HepG2 (cell line): Measurements from ENCODE around the gene TEAD3. TPM values are rescaled to one million over a fixed set of nuclear protein-coding genes. Genes with fewer than 3 reads are reported as not detected.

Experiments used
- E2F5 ChIP-seq: sonication (generic); formaldehyde crosslinking; conservative IDR thresholded peaks from 2 replicates; pipeline ENCODE4 v1.4.0; 2020; ENCODE audit warnings: missing genetic modification reagents
- HINFP ChIP-seq: sonication (generic); formaldehyde crosslinking; IDR thresholded peaks from 2 replicates; pipeline ENCODE4 v1.4.0; 2020; ENCODE audit warnings: low read depth, mild to moderate bottlenecking, missing genetic modification reagents
- IRF9 ChIP-seq: sonication (generic); formaldehyde crosslinking; IDR thresholded peaks from 2 replicates; pipeline ENCODE4 v1.8.0; 2022; ENCODE audit warnings: missing genetic modification reagents, mild to moderate bottlenecking, borderline replicate concordance
- JUNB ChIP-seq: sonication (generic); formaldehyde crosslinking; IDR thresholded peaks from 2 replicates; pipeline ENCODE4 v1.8.0; 2022; ENCODE audit warnings: missing genetic modification reagents, mild to moderate bottlenecking, borderline replicate concordance
- MAFK ChIP-seq, 2 experiments: IDR thresholded peaks in 1 of 2; conservative IDR thresholded peaks in 1 of 2; 2 replicates each; pipeline ENCODE4 v1.6.1; 2011; ENCODE audit warnings: improper control_type of control experiment in 2 of 2, low read length in 2 of 2
- PAF1 ChIP-seq: IDR thresholded peaks from 2 replicates; pipeline ENCODE4 v1.6.1; 2016; ENCODE audit warnings: missing genetic modification reagents, missing compliant biosample characterization
- PRDM4 ChIP-seq: sonication (generic); formaldehyde crosslinking; IDR thresholded peaks from 2 replicates; pipeline ENCODE4 v1.9.0; 2021; ENCODE audit warnings: missing genetic modification reagents, borderline replicate concordance
- REST ChIP-seq, 2 experiments: IDR thresholded peaks; 2 replicates each; pipeline ENCODE4 v1.6.1; 2011 to 2012; ENCODE audit warnings: low read length in 2 of 2, borderline replicate concordance in 1 of 2, low read depth in 1 of 2, mild to moderate bottlenecking in 1 of 2, moderate library complexity in 1 of 2
- WIZ ChIP-seq: sonication (generic); formaldehyde crosslinking; IDR thresholded peaks from 2 replicates; pipeline ENCODE4 v1.5.1; 2020; ENCODE audit warnings: mild to moderate bottlenecking, missing genetic modification reagents
- XBP1 ChIP-seq: sonication (generic); formaldehyde crosslinking; IDR thresholded peaks from 2 replicates; pipeline ENCODE4 v1.5.0; 2020; ENCODE audit warnings: missing genetic modification reagents
- ZC3H13 ChIP-seq: sonication (generic); formaldehyde crosslinking; IDR thresholded peaks from 2 replicates; pipeline ENCODE4 v1.8.1; 2023; ENCODE audit warnings: mild to moderate bottlenecking, missing genetic modification reagents, moderate library complexity
- ZFY ChIP-seq: sonication (generic); formaldehyde crosslinking; IDR thresholded peaks from 2 replicates; pipeline ENCODE4 v1.4.0; 2020; ENCODE audit warnings: missing genetic modification reagents
- ZNF143 ChIP-seq: sonication (generic); formaldehyde crosslinking; IDR thresholded peaks from 2 replicates; pipeline ENCODE4 v1.4.0; 2020; ENCODE audit warnings: missing genetic modification reagents
- ZNF296 ChIP-seq: sonication (generic); formaldehyde crosslinking; conservative IDR thresholded peaks from 2 replicates; pipeline ENCODE4 v1.5.0; 2020; ENCODE audit warnings: mild to moderate bottlenecking, missing genetic modification reagents
- ZNF383 ChIP-seq: sonication (generic); formaldehyde crosslinking; IDR thresholded peaks from 2 replicates; pipeline ENCODE4 v1.4.0; 2020; ENCODE audit warnings: missing genetic modification reagents, mild to moderate bottlenecking, borderline replicate concordance
- ZNF510 ChIP-seq: sonication (generic); formaldehyde crosslinking; IDR thresholded peaks from 2 replicates; pipeline ENCODE4 v1.4.0; 2020; ENCODE audit warnings: low read depth, mild to moderate bottlenecking, missing genetic modification reagents
- ZNF543 ChIP-seq: sonication (generic); formaldehyde crosslinking; IDR thresholded peaks from 2 replicates; pipeline ENCODE4 v1.4.0; 2020; ENCODE audit warnings: mild to moderate bottlenecking, missing genetic modification reagents
- ZNF7 ChIP-seq: IDR thresholded peaks from 2 replicates; pipeline ENCODE4 v1.6.1; 2016; ENCODE audit warnings: missing biosample characterization, missing genetic modification reagents
- ZNF780A ChIP-seq: sonication (generic); formaldehyde crosslinking; IDR thresholded peaks from 2 replicates; pipeline ENCODE4 v1.8.0; 2022; ENCODE audit warnings: mild to moderate bottlenecking, missing genetic modification reagents, moderate library complexity
- polyA plus RNA-seq, 8 experiments: library from polyadenylated mRNA; depleted of rRNA in 3 of 8; stranded (reverse) in 7 of 8; unstranded in 1 of 8; fragments of >200 nt; fragmentation: Illumina TruSeq in 4 of 8; extraction: Trizol in 4 of 8; gene quantifications; 2 replicates each; pipeline versions ENCODE4 v1.2.1 to v1.2.3, GENCODE V29; 2011 to 2016; ENCODE audit warnings: low read depth in 4 of 8, missing spikeins in 1 of 8, mixed read lengths in 1 of 8; ENCODE audit not compliant: insufficient read depth in 1 of 8
- total RNA-seq, 5 experiments: library from RNA; depleted of rRNA; stranded (reverse); fragments of >200 nt; fragmentation: Illumina TruSeq; extraction: Trizol; gene quantifications; 2 replicates each; pipeline ENCODE4 v1.2.3, GENCODE V29; 2016; ENCODE audit warnings: low read depth in 1 of 5

Gene TEAD3
- total and polyA plus RNA-seq, 2 of the 13 experiments (the other 11 are each of a cell fraction or from before 2014, with no cell fraction given), result 15.1 to 16.5 TPM

- TF ChIP-seq HINFP (no peak; the same call in 1 of the 2 replicates), ZNF7 (CRISPR knock-in tag) (no peak), ZNF296 (CRISPR knock-in tag) (no peak), REST (IDR thresholded peaks at IDR 0.05; ENCODE audit: borderline replicate concordance in 1 of 2, low read depth in 1 of 2, low read length in 2 of 2) (no peak), WIZ (0 out of 2 replicates have a peak, but pooled peaks have one; percentile 75), ZNF780A (CRISPR knock-in tag) (no peak), ZC3H13 (CRISPR knock-in tag) (peak; percentile 67), XBP1 (0 out of 2 replicates have a peak, but pooled peaks have one; percentile 25), IRF9 (CRISPR knock-in tag) (peak; percentile 86; the same call in 1 of the 2 replicates), ZNF510 (CRISPR knock-in tag) (no peak), ZNF543 (CRISPR knock-in tag) (no peak), MAFK (conservative IDR thresholded peaks at IDR 0.05 in 1 of 2, IDR thresholded peaks at IDR 0.05 in 1 of 2; ENCODE audit: low read length in 2 of 2) (no peak), PAF1 (CRISPR knock-in tag) (no peak), JUNB (CRISPR knock-in tag) (no peak), ZNF383 (no peak), ZNF143 (CRISPR knock-in tag) (peak; percentile 44), PRDM4 (CRISPR knock-in tag) (peak; percentile 80; the same call in 1 of the 2 replicates), E2F5 (peak; percentile 94), ZFY (peak; percentile 84)
Measured at GRCh38 chr6:35452183-35453090, 44.4 kb downstream of the TEAD3 start, which contains the start of gene FANCE (continued).
